Measurements from ENCODE around the gene ARID5B. TPM values are rescaled to one million over a fixed set of nuclear protein-coding genes. Genes with fewer than 3 reads are reported as not detected.

Gene ARID5B
- total RNA-seq, 1 donor from 2014 or later, result 76.8 TPM

GRCh38 chr10:62043421-62044021 lies 142.0 kb downstream of the ARID5B start:
- H3K4me3 Mint-ChIP-seq, result peak overlapping the region; percentile 58
- H3K4me1 Mint-ChIP-seq, result peaks cover 98% of the 10 kb centered on the region
- no peak for ATAC-seq (ENCODE audit: low read depth)
- H3K36me3 Mint-ChIP-seq (ENCODE audit: low read depth), result peaks cover 7% of the 10 kb centered on the region
- no peak for TF ChIP-seq CTCF (IDR thresholded peaks at IDR 0.05)
- POLR2A ChIA-PET, result interaction anchor here (0.6 to 18.1 kb wide), 16 partner anchors 8 to 690 kb away, joined by 3 to 589 read pairs (median 8); partner anchors contain the start of gene ARID5B
- DNase-seq, result no peak
- no peaks in the 10 kb centered on the region for H3K27me3 Mint-ChIP-seq
- peak overlapping the region; percentile 93 for H3K27ac Mint-ChIP-seq
- CTCF ChIA-PET, result interaction anchor here (0.6 to 1.2 kb wide), 4 partner anchors 36 to 202 kb away, joined by 3 to 11 read pairs (median 3); no protein-coding TSS in a partner anchor
- H3K9me3 Mint-ChIP-seq, result no peaks in the 10 kb centered on the region
- intact Hi-C loops (cut with micrococcal nuclease), result loop anchor here (10.0 kb wide), 3 partner anchors 331 to 771 kb away; partner anchors contain the start of genes EGR2 and ZNF365

GRCh38 chr10:62044566-62044965 lies 143.1 kb downstream of the ARID5B start:
- POLR2A ChIA-PET, result interaction anchor here (0.8 to 18.1 kb wide), 9 partner anchors 21 to 200 kb away, joined by 3 to 589 read pairs (median 9); partner anchors contain the start of gene ARID5B
- CTCF ChIA-PET, result interaction anchor here (1.2 kb wide), 1 partner anchor 294 kb away, joined by 3 read pairs; no protein-coding TSS in a partner anchor
- H3K9me3 Mint-ChIP-seq, result no peaks in the 10 kb centered on the region

GRCh38 chr10:62045765-62046521 lies 144.4 kb downstream of the ARID5B start:
- no peak for TF ChIP-seq CTCF (IDR thresholded peaks at IDR 0.05)
- Mint-ChIP-seq H3K4me1 (peaks cover 100% of the 10 kb centered on the region), H3K27me3 (no peaks in the 10 kb centered on the region), H3K9me3 (no peaks in the 10 kb centered on the region), H3K27ac (peak overlapping the region; percentile 93), H3K36me3 (ENCODE audit: low read depth) (peaks cover 17% of the 10 kb centered on the region), H3K4me3 (peak overlapping the region; percentile 85)
- DNase-seq (no peak), ATAC-seq (ENCODE audit: low read depth) (peak; percentile 4)
- intact Hi-C loops (cut with micrococcal nuclease), result loop anchor here (1.0 to 10.0 kb wide), 6 partner anchors 34 to 769 kb away; partner anchors contain the start of genes EGR2 and ZNF365
- ChIA-PET POLR2A (interaction anchor here (0.6 to 18.1 kb wide), 29 partner anchors 8 to 1679 kb away, joined by 3 to 589 read pairs (median 6); partner anchors contain the start of gene ARID5B), CTCF (interaction anchor here (0.6 to 2.0 kb wide), 7 partner anchors 10 to 198 kb away, joined by 3 to 13 read pairs (median 3); no protein-coding TSS in a partner anchor)

More at GRCh38 chr10:62044566-62044965, 143.1 kb downstream of the ARID5B start:
- DNase-seq, result no peak
- Mint-ChIP-seq H3K4me1 (peaks cover 98% of the 10 kb centered on the region), H3K36me3 (ENCODE audit: low read depth) (peaks cover 12% of the 10 kb centered on the region), H3K27me3 (no peaks in the 10 kb centered on the region), H3K27ac (peak overlapping the region; percentile 93), H3K4me3 (no peak overlapping the region)
- no peak for TF ChIP-seq CTCF (IDR thresholded peaks at IDR 0.05)
- no peak for ATAC-seq (ENCODE audit: low read depth)
- intact Hi-C loops (cut with micrococcal nuclease), result loop anchor here (10.0 kb wide), 3 partner anchors 330 to 770 kb away; partner anchors contain the start of genes EGR2 and ZNF365

GRCh38 chr10:62046522-62047227 lies 145.2 kb downstream of the ARID5B start:
- no peaks in the 10 kb centered on the region for H3K9me3 Mint-ChIP-seq

More at GRCh38 chr10:62046522-62047227, 145.2 kb downstream of the ARID5B start:
- intact Hi-C loops (cut with micrococcal nuclease), result loop anchor here (1.0 to 10.0 kb wide), 5 partner anchors 34 to 768 kb away; partner anchors contain the start of genes EGR2 and ZNF365
- ChIA-PET CTCF (interaction anchor here (0.6 to 2.0 kb wide), 10 partner anchors 11 to 374 kb away, joined by 3 to 13 read pairs (median 3); no protein-coding TSS in a partner anchor), POLR2A (interaction anchor here (0.6 to 18.1 kb wide), 32 partner anchors 8 to 198 kb away, joined by 3 to 589 read pairs (median 6); partner anchors contain the start of gene ARID5B)
- Mint-ChIP-seq H3K27me3 (no peaks in the 10 kb centered on the region), H3K4me3 (peak overlapping the region; percentile 85), H3K36me3 (ENCODE audit: low read depth) (peaks cover 23% of the 10 kb centered on the region), H3K27ac (peak overlapping the region; percentile 93), H3K4me1 (peaks cover 100% of the 10 kb centered on the region)
- peak; percentile 51 for ATAC-seq (ENCODE audit: low read depth)
- DNase-seq, result no peak
- no peak for TF ChIP-seq CTCF (IDR thresholded peaks at IDR 0.05)

Data from activated B cell treated with CpG ODN at 0.5 μM for 24 hours (primary cell).